Activated naive CD8-positive, alpha-beta T cell treated with anti-CD3 and anti-CD28 coated beads, Interleukin-2, amount 50 U/mL, for 16 hours (primary cell): ENCODE data around the gene CASS4.
"Not testable (repeated sequence)": the region's sequence is repeated elsewhere in the genome, so short reads cannot be mapped to it uniquely, and the experiment has no call there.

Source experiments
- DNase-seq: peaks from one replicate; pipeline ENCODE4 v3.0.0-alpha.2; 2020; ENCODE audit warnings: low read depth, low spot score

The CASS4 gene, protein sequence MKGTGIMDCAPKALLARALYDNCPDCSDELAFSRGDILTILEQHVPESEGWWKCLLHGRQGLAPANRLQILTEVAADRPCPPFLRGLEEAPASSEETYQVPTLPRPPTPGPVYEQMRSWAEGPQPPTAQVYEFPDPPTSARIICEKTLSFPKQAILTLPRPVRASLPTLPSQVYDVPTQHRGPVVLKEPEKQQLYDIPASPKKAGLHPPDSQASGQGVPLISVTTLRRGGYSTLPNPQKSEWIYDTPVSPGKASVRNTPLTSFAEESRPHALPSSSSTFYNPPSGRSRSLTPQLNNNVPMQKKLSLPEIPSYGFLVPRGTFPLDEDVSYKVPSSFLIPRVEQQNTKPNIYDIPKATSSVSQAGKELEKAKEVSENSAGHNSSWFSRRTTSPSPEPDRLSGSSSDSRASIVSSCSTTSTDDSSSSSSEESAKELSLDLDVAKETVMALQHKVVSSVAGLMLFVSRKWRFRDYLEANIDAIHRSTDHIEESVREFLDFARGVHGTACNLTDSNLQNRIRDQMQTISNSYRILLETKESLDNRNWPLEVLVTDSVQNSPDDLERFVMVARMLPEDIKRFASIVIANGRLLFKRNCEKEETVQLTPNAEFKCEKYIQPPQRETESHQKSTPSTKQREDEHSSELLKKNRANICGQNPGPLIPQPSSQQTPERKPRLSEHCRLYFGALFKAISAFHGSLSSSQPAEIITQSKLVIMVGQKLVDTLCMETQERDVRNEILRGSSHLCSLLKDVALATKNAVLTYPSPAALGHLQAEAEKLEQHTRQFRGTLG

DNA sequence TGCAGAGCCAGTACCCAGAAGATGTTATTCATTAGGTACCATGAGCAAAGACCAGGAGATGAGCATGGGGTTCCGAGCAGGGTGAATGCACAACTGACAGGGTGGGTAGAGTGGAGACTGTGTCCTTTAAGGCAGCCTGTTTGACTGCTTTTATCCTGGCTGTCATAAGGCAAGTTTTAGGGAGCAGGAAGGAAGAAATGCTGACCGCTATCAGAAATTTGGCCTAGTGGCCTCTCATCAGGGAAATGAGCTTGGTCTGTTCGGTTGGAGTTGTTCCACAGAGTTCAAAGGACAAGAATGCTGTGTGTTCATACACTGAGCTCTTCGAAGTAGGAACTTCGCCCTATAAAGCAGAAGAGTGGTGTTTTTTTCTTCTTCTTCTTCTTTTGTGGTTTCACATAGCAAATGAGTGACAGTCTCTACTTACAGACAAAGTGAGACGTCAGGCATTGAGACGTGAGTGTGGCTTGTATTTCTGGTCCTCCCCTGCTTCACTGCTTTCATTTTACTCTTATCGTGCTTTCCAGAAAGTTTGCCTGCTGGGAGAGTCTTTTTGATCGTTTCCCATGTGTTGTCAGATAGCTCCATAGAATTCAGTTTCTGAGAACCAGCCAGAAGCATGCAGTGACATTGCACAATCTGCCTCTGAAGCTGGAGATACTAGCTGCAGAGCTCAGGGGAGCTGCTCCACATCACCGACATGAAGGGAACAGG is at the start of gene CASS4:
Gene CASS4 (plus strand): TSS at position 502 of the 714 bp plus-strand sequence. CDS start 199 bp downstream, at position 701.
- DNase-seq: no peak

DNA sequence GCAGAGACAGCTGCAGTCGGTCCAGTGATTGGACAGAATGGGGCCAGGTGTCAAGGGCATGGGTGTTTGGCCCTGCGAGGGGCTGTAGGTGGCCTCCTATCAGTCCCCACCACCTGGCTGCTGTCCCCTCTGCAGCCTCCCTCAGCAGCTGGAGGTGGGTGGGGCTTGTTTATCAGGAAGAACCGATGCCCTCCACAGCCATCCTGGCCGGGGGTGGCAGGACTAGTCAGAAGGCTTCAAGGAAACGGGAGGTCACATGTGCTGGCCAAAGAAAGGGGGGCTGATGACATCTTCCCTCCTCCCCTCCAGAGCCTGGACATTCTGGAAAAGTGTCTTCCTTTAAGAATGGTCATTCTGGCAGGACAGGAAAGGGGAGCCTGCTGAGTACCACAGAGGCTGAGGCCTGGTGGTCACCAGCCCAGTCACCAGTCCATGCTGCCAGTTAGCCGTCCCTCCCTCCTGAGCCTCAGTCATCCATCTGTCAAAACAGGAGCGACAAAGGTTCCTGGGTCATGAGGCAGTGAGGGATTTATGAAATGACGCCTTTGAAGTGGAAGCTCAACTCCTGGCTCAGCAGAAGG is 49.1 kb upstream of the CASS4 start:
- no peak for DNase-seq

DNA sequence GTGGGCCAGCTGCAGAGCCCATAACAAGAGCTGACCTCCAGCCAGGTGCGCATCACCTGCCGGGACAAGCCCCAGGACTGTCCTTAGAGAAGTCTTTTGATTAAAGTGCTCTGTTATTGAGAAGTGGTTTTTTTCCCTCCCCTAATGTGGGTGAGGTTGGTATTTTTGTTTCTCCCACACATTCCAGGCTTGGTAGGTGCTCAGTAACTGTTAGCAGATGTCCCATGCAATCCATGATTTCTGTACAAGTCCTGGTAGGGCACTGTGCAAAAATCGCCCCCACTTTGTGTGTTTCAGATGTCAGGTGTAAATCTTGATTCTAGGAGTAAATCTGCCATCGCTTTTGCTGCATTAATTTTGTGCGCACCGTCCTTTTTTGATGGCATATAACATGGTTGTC is 48.6 kb upstream of the CASS4 start:
- no peak for DNase-seq

DNA sequence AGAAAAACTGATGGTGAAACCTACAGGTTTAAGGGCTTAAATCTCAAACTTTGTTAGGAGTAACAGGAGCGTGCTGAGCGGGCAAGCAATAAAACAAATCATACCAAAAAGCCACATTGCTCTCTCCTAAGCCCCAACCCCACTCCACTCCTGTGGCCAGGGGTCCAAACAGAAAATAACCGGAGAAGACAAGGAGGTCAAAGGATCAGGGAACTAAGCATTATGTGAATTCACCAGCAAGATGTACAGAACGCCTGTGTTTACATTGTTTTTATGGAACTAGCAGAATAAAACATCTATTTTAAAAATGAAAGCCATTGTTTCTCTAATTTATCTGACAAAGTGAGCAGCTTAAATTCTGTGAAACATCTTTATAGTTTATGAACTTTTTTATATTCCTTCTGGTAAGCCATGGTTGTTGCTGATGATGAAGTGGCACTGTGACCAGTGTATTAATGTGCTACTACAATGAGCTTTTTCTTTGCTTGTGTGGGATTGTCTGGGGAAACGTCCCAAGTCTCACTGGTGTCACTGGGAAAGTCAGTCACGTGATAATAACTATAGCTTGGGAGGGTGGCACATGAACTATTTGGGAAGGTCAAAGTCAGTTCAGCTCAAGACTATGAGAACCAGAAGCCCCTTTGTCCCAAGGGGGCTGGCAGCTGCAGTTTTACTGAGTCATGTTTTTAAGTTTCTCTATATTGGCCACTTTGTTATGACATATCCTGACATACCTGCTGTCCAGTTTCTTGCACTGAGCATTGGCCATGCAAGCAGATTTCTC is 43.5 kb upstream of the CASS4 start:
- no peak for DNase-seq

DNA sequence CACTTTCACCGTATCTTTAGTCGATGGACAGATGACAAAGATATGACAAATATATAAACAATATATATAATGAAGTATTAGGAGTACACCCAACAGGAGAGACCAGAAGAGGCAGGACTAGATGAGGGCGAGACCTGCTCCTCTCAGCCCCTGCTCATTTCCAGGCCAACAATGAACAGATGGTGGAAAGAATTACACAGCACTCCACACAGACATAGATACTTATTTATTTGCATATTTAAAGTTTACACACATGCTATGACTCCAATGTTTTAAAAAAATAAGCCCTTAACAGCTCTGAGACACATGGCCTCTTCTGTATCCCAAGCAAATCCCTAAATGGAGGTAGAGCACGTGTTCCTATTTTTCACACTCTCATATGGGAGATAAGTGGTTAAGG is 42.9 kb upstream of the CASS4 start:
- no peak for DNase-seq

DNA sequence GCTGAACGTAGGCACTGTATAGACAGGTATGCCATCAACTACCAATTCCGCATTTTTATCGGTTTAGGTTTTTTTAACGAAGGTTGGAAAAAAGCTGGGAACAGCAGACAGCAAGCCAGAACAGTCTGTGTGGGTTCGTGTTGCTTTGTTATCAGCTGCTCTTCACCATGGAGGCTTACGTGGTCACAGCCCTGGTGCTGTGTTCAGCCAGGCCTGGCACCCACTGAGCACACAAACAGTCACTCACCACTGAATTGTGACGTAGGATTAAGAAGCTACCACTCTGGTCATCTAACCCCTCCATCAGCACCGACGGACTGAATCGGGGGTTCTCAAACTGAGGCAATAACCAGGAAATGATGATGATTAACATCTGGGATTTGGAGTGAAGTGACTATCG is 40.1 kb upstream of the CASS4 start:
- no peak for DNase-seq

DNA sequence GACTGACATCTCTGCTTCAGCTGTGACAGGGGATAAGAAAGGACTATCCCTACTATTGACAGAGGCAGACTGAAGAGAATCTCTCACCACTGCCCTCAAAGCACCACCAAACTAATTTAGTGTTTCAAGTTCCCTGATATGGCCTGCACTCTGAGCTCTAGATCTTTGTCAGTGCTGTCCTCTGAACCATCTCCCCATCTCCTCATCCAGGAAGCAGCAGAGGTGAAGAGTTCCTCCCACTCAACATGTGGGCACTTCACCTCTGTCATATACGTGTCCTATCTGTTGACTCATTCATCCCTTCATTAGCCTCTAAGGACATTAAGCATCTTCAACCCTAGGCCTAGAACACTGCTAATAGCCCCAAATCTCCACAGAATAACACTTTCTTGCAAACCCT is 39.2 kb upstream of the CASS4 start:
- no peak for DNase-seq

DNA sequence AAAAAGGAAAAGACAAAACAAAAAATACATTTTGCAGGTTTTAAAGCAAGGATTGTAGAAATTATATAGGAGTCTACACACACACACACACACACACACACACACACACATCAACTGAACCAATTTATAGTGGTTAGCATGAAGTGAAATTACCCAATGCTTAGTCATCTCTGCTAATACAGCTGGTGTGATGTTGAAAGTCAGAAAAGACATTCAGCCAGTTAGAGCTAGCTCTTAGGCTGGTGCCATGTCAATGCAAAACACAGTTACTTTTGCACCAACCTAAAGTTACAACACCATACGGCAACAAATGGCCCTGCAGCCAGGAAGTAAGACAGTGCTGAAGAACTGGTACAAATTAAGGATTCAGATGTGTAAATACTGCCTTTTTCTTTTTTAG is 38.1 kb upstream of the CASS4 start:
- no peak for DNase-seq

DNA sequence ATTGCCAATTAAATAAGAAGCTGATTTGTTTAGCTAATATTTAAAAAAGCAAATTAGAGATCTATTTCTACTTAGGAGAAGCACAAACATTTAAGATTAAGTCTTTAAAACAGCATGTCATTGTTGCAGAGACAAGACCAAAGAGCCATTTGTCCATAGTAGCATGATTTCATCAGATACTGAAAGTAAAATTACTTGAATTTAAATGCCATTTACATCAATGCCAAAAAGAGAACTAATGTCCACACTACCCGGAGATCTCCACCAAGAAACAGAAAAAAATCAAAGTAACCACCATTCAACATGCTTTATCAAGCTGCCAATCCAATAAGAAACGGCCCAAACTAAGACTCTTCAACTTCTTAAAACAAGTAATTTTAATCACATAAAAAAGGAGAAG is 35.7 kb upstream of the CASS4 start:
- DNase-seq: no peak

DNA sequence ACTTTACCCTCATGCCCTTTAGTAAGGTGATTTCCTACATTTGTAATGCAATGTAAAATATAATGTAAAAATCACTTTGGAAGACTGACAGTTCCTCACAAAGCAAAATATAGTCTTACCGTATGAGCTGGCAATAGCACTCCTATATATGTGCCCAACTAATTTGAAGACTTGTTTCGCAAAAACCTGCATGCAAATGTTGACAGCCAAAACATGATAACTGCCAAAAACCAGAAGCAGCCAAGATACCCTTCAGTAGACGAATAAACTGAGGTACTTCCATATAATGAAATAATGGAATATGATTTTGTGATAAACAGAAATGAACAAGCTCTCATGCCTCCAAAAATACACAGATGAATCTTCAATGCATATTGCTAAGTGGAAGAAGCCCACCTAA is 33.7 kb upstream of the CASS4 start:
- DNase-seq: no peak

DNA sequence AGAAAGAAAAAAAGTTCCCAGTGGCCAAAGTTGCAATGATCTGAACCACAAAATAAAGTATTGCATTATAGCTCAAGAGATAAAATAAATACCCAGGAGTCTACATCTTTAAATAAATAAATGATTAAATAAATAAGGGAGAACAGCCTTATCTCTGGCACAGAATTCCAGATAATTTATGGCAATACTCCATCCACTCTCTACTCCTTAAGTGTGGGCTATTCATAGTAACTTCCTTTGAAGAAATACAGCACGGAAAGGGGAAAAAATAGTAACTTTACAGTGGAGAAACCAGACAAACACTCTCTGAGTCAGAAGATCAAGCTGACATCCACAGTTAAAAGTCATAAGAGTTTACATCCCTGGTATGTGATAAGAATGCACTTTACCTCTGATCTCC is 31.7 kb upstream of the CASS4 start:
- DNase-seq: no peak

DNA sequence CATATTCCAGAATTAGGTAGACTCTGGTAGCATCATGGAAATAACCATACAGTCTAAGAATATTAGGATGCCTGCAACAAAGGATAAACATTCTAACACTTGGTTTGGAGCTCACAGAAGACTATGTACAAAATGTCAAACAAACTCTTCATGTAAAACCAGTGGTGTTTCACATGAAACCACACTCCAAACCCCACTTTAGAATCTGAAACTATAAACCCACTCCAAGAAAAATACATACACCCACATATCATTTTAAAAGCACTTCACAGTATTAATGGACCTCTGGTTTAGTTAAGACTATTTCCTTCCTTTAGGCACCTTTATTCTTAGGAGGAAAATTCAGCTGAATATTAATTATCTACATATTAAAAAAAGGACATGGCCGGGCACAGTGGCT is 30.6 kb upstream of the CASS4 start:
- no peak for DNase-seq

DNA sequence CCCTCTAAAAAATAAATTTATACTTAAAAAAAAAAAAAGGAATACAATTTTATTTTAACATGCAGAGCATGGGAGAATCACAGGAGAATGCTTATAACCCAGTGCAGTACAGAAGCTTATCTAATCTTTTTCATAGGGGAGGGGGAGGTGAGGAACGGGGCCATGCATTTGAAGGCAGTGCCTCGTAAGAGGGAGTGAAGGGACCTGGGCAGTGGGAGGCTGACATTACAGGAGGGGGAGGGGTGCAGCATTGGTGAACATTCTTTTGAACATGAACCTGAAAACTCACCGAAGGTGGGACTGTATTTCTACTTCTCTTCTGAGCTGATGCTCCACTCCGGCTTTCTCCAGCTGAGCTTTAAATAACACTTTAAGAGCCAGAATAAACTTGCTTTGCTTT is 29.4 kb upstream of the CASS4 start:
- no peak for DNase-seq

DNA sequence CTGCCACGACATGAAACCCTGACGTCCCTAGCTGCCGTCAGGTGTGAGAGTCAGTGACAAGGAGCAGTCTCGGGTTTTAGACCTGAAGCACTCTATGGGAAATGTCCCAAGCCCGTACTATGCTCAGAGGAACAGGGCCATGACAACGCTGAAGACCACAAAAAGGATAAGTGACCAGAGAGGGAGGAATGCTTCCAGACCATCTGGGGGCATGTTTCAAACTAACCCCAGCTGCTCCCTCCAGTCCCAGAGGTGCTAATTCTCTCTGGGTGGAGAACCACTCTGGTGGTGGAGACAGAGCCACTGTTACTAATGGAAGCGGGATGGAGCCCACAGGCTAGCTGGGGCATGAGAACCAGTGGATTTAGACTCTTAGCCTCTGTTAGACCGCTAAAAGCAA is 28.7 kb upstream of the CASS4 start:
- DNase-seq: no peak

DNA sequence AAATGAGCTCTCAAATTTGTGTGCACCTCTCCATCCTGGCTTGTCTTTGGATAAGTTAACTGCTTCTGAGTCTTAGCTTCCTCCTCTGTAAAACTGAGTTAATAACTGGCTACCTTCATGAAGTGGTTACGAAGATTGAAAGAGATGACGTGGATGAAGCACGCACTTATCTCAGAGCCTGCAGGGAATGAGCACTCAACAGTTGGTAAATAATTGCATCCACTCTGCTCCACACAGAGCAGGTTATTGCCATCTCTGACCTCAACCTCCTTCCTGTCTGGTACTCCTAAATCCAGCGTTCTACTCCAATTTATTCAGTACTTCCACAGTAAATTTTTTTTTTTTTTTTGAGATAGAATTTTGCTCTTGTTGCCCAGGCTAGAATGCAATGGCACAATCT is 26.9 kb upstream of the CASS4 start:
- DNase-seq: no peak

DNA sequence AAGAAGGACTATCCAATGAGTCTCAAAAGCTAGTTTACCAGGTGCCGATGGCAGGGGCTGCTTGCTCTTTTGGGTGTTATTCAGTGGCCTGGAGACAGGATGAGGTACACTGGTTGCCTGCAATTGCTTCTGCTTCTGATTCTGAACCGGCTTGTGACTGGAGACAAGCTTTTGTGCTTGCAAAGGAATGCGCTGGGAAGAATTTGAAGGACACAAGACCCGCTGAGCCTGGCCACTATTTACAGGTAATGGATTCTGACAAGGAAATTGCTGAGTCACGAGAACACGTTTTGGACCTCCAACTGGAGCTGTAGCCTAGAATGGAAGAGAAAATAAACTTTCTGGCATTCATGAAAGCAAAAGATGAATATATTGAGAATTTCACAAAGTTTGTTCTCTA is 25.8 kb upstream of the CASS4 start:
- DNase-seq: no peak

DNA sequence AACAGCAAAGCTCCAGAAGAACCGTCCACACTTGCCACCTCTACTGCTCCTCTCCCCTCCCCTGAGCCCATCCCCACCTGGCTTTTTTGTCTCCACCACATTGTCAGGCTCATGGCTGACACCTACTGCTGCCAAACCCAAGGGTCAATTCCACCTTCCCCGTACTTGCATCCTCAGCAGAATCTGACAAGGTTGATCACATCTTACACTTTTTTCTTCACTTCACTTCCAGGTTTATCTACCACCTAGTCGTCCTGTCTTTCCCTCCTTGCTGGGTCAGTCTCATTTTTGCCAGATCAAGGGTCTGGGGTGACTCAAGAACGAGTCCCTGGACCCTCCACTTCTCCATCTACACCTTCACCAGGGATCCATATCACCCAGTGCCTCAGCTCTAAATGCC is 23.2 kb upstream of the CASS4 start:
- DNase-seq: no peak

DNA sequence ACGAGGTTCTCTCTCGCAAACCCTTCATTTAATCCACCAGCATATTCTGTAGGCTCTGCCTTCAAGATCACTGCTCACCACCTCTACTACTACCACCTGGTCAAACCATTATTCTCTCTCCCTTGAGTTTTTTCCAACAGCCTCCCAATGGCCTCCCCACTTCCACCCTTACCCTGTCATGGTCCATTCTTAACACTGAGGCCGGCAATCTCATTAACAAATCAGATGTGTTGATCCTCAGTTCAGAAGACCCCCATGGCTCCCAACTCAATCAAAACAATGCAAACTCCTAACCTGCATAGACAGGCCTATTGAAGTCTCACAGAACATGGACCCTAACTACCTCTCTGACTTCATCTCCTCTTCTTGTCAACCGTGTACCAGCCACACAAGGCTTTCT is 22.3 kb upstream of the CASS4 start:
- DNase-seq: no peak

DNA sequence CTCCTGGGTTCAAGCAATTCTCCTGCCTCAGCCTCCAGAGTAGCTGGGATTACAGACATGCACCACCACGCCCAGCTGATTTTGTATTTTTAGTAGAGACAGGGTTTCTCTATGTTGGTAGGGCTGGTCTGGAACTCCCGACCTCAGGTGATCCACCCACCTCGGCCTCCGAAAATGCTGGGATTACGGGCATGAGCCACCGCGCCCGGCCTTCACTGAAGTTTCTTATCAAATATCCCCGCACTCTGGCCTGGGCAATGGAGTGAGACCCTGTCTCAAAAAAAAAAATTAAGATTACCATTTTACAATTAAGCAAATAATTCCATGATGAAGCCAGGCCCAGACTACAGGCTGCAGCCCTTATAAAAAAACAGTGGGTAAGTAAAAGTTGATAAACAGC is 21.7 kb upstream of the CASS4 start:
- DNase-seq: not testable (repeated sequence)

DNA sequence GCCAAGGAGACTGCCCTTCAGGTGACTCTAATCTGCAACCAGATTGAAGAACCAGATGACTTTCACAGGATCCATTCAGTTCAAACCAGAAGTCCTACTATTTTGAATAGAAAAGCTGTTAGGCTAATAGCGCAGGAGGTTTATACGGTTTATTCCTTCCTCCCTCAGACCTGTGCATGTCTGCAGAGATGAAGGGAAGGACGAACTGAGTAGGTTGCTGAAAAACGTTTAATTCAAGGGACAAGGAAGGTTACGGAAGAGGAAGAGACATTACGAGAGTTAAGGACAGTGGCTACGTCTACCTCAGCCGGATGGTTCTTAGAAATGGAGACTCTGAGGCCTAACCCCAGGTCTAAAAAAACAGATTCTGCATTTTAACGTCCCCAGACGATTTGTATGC is 21.0 kb upstream of the CASS4 start:
- DNase-seq: no peak

DNA sequence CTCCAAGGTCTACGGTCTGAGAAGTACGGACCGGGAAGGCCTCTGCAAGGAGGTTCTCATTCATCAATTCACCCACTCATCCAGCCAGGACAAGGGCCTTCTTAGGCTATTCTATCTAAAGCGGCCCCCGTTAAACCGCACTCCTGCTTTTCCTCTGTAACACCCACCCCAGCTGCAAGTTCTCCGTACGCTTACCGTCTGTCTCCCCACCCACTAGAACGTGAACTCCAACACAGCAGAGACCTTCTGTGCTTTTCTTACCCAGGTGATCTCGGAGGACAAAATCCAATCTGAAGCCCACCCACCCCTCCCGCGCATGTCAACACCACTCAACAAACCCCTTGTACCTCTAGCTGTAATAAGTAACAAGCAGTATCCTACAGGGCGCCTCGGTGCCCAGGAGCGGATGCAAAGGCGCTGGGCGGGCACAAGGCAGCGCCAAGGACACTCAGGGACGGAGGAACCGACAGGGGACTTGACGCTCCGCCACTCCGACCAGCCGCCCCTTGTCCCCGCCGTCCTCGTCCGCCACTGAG is 20.4 kb upstream of the CASS4 start:
- no peak for DNase-seq
